GM19324 (cell line): ENCODE measurements around the gene GUCY2F.
A peak's percentile ranks its signal among the peaks of the same experiment; 100 is the strongest.

ENCODE experiments used
- ATAC-seq: cut with Tn5 transposase; IDR thresholded peaks from one replicate; pipeline ENCODE4 v1.9.1; 2021; ENCODE audit warnings: mild to moderate bottlenecking, moderate library complexity; ENCODE audit not compliant: unreplicated experiment, low FRiP score

The GUCY2F gene

GRCh38 chrX:109481986-109482385 is at the start of gene GUCY2F:
Gene GUCY2F, minus strand, starts transcription at chrX:109482086. Its CDS starts 6,150 bp downstream, at chrX:109475936.
- ATAC-seq: no peak

GRCh38 chrX:109519001-109519400 is 37.1 kb upstream of the GUCY2F start:
- ATAC-seq: no peak

- no peak for ATAC-seq
These were observed 29.2 kb upstream of the GUCY2F start for GRCh38 chrX:109511113-109511512.

- ATAC-seq: no peak
These were observed 27.0 kb upstream of the GUCY2F start for GRCh38 chrX:109508915-109509314.

GRCh38 chrX:109501176-109501575 is 19.3 kb upstream of the GUCY2F start:
- no peak for ATAC-seq

- ATAC-seq: no peak
These were observed 16.5 kb upstream of the GUCY2F start for GRCh38 chrX:109498434-109498833.

- ATAC-seq: no peak
These were observed 7.3 kb upstream of the GUCY2F start for GRCh38 chrX:109489174-109489573.

GRCh38 chrX:109487640-109488039 is 5.8 kb upstream of the GUCY2F start:
- ATAC-seq: no peak

GRCh38 chrX:109485470-109486340 is 3.8 kb upstream of the GUCY2F start:
- ATAC-seq: peak; percentile 80

- ATAC-seq: no peak
These were observed 3.0 kb upstream of the GUCY2F start for GRCh38 chrX:109484886-109485285.

- ATAC-seq: no peak
These were observed 6.6 kb downstream of the GUCY2F start for GRCh38 chrX:109475174-109475891.

- no peak for ATAC-seq
These were observed 8.7 kb downstream of the GUCY2F start for GRCh38 chrX:109472939-109473735.

- no peak for ATAC-seq
These were observed 17.7 kb downstream of the GUCY2F start for GRCh38 chrX:109464231-109464630.

GRCh38 chrX:109463784-109464183 is 18.1 kb downstream of the GUCY2F start:
- ATAC-seq: no peak

- ATAC-seq: no peak
These were observed 33.5 kb downstream of the GUCY2F start for GRCh38 chrX:109448282-109448938.

- ATAC-seq: no peak
These were observed 40.6 kb downstream of the GUCY2F start for GRCh38 chrX:109441266-109441665.

- ATAC-seq: no peak
These were observed 41.4 kb downstream of the GUCY2F start for GRCh38 chrX:109440475-109440874.

GRCh38 chrX:109409181-109409580 is 72.7 kb downstream of the GUCY2F start:
- ATAC-seq: no peak

GRCh38 chrX:109403922-109404321 is 78.0 kb downstream of the GUCY2F start:
- ATAC-seq: no peak

GRCh38 chrX:109399831-109400230 is 82.1 kb downstream of the GUCY2F start:
- ATAC-seq: no peak
